IMR-90 (cell line): Measurements from ENCODE around the gene CALCOCO1. TPM values are rescaled to one million over a fixed set of nuclear protein-coding genes. Genes with fewer than 3 reads are reported as not detected.

Experiments used
- ATAC-seq: fragments of 200-7000 bp; cut with Tn5 transposase; 2 replicates; pipeline ENCODE4 v1.9.1; 2020; ENCODE audit warnings: low read depth, mild to moderate bottlenecking, moderate library complexity
- BruUV-seq: library from RNA; stranded (reverse); fragments of 400-500 nt; replicated peaks from 2 replicates; lab custom pipeline; 2021; lab: Mats Ljungman, UMichigan
- CTCF ChIA-PET: fragments of 300-600 bp; formaldehyde crosslinking; extraction: SDS; loops from one replicate; lab custom pipeline; 2021; ENCODE audit warnings: antibody characterized with exemption; lab: Yijun Ruan, JAX
- POLR2A ChIA-PET: fragments of 300-600 bp; sonication (Branson Sonifier 250); formaldehyde crosslinking; loops from one replicate; lab custom pipeline; 2022; ENCODE audit warnings: antibody characterized with exemption; ENCODE audit not compliant: unreplicated experiment; lab: Charles Lee
- DNase-seq: peaks from one replicate; pipeline ENCODE4 v3.0.0; 2013
- H2AFZ ChIP-seq: replicated peaks from 2 replicates; pipeline ENCODE3; 2013; ENCODE audit warnings: low read length, mild to moderate bottlenecking; ENCODE audit not compliant: poor library complexity
- H2AK5ac ChIP-seq: 2 replicates; pipeline ENCODE4 v1.6.1; 2013; ENCODE audit warnings: low read depth, low read length, inconsistent platforms
- H2AK9ac ChIP-seq: replicated peaks from 2 replicates; pipeline ENCODE3; 2013; ENCODE audit warnings: mild to moderate bottlenecking, low read depth, low read length, moderate library complexity; ENCODE audit not compliant: poor library complexity
- H2BK120ac ChIP-seq: 2 replicates; pipeline ENCODE4 v1.6.1; 2013; ENCODE audit warnings: low read depth, low read length, inconsistent platforms
- H2BK15ac ChIP-seq: 3 replicates; pipeline ENCODE4 v1.6.1; 2013; ENCODE audit warnings: low read depth, low read length, inconsistent platforms
- H2BK20ac ChIP-seq: 2 replicates; pipeline ENCODE4 v1.6.1; 2013; ENCODE audit warnings: low read depth, mild to moderate bottlenecking, inconsistent platforms, low read length, moderate library complexity
- H2BK5ac ChIP-seq: 2 replicates; pipeline ENCODE4 v1.6.1; 2013; ENCODE audit warnings: mild to moderate bottlenecking, low read depth, low read length, inconsistent platforms; ENCODE audit not compliant: poor library complexity, severe bottlenecking
- H3K14ac ChIP-seq: replicated peaks from 2 replicates; pipeline ENCODE4 v1.6.1; 2013; ENCODE audit warnings: low read depth, low read length, inconsistent platforms
- H3K18ac ChIP-seq: 2 replicates; pipeline ENCODE4 v1.6.1; 2013; ENCODE audit warnings: low read depth, low read length, control low read depth
- H3K23ac ChIP-seq: 2 replicates; pipeline ENCODE4 v1.6.1; 2013; ENCODE audit warnings: low read depth, low read length, inconsistent platforms
- H3K27ac ChIP-seq: 2 replicates; pipeline ENCODE4 v1.5.1; 2013; ENCODE audit warnings: mild to moderate bottlenecking, control low read depth, low read length; ENCODE audit not compliant: insufficient read depth
- H3K27me3 ChIP-seq: 2 replicates; pipeline ENCODE4 v1.6.1; 2013; ENCODE audit warnings: low read length; ENCODE audit not compliant: control insufficient read depth, insufficient read depth
- H3K36me3 ChIP-seq: 2 replicates; pipeline ENCODE4 v1.6.1; 2013; ENCODE audit warnings: low read length, mixed read lengths; ENCODE audit not compliant: control insufficient read depth, insufficient read depth
- H3K4ac ChIP-seq: 2 replicates; pipeline ENCODE4 v1.6.1; 2013; ENCODE audit warnings: low read depth, low read length, inconsistent platforms
- H3K4me1 ChIP-seq: 2 replicates; pipeline ENCODE4 v1.6.1; 2013; ENCODE audit warnings: low read length, mixed read lengths; ENCODE audit not compliant: control insufficient read depth, insufficient read depth
- H3K4me2 ChIP-seq: 2 replicates; pipeline ENCODE4 v1.6.1; 2013; ENCODE audit warnings: low read depth, mild to moderate bottlenecking, control low read depth, low read length, moderate library complexity
- H3K4me3 ChIP-seq: 2 replicates; pipeline ENCODE4 v1.5.1; 2013; ENCODE audit warnings: low read depth, mild to moderate bottlenecking, control low read depth, low read length, moderate library complexity; ENCODE audit not compliant: insufficient read depth
- H3K56ac ChIP-seq: 2 replicates; pipeline ENCODE4 v1.6.1; 2013; ENCODE audit warnings: low read length, inconsistent platforms; ENCODE audit not compliant: insufficient read depth; ENCODE audit errors: extremely low read depth
- H3K79me1 ChIP-seq, 2 experiments: 2 replicates each; pipeline ENCODE4 v1.6.1; 2013; ENCODE audit warnings: low read length in 2 of 2, inconsistent platforms in 1 of 2, low read depth in 1 of 2
- H3K9ac ChIP-seq: 2 replicates; pipeline ENCODE4 v1.6.1; 2013; ENCODE audit warnings: low read depth, low read length, control low read depth
- H3K9me1 ChIP-seq: 2 replicates; pipeline ENCODE4 v1.6.1; 2013; ENCODE audit warnings: low read length, inconsistent platforms; ENCODE audit not compliant: insufficient read depth
- H3K9me3 ChIP-seq: 2 replicates; pipeline ENCODE4 v1.6.1; 2013; ENCODE audit warnings: low read length; ENCODE audit not compliant: control insufficient read depth, insufficient read depth
- H4K20me1 ChIP-seq: 2 replicates; pipeline ENCODE4 v1.6.1; 2013; ENCODE audit warnings: low read length, inconsistent platforms; ENCODE audit not compliant: insufficient read depth
- H4K5ac ChIP-seq: 2 replicates; pipeline ENCODE4 v1.6.1; 2013; ENCODE audit warnings: mild to moderate bottlenecking, low read depth, low read length, control low read depth
- H4K8ac ChIP-seq, 2 experiments: 2 replicates each; pipeline ENCODE4 v1.6.1; 2013; ENCODE audit warnings: low read depth in 2 of 2, low read length in 2 of 2, control low read depth in 1 of 2, inconsistent platforms in 1 of 2
- H4K91ac ChIP-seq: 2 replicates; pipeline ENCODE4 v1.6.1; 2013; ENCODE audit warnings: low read depth, low read length, inconsistent platforms; ENCODE audit not compliant: insufficient read depth
- BHLHE40 ChIP-seq: fragments of 150-350 bp; IDR thresholded peaks from 2 replicates; pipeline ENCODE4 v1.6.1; 2016; ENCODE audit warnings: mild to moderate bottlenecking, low read depth, low read length
- CEBPB ChIP-seq: IDR thresholded peaks from 2 replicates; pipeline ENCODE4 v1.6.1; 2012; ENCODE audit warnings: low read depth, low read length, improper control_type of control experiment
- CHD1 ChIP-seq: IDR thresholded peaks from 2 replicates; pipeline ENCODE4 v1.6.1; 2012; ENCODE audit warnings: low read depth, low read length, improper control_type of control experiment
- CTCF ChIP-seq: conservative IDR thresholded peaks from 2 replicates; pipeline ENCODE4 v1.5.1; 2012; ENCODE audit warnings: mild to moderate bottlenecking, low read depth, low read length, improper control_type of control experiment
- ELK1 ChIP-seq: fragments of 150-350 bp; IDR thresholded peaks from 2 replicates; pipeline ENCODE4 v1.6.1; 2016; ENCODE audit warnings: low read depth, mild to moderate bottlenecking, low read length, moderate library complexity, borderline replicate concordance
- FOS ChIP-seq: fragments of 150-350 bp; IDR thresholded peaks from 2 replicates; pipeline ENCODE4 v1.6.1; 2016; ENCODE audit warnings: low read depth, low read length
- MAFK ChIP-seq: IDR thresholded peaks from 2 replicates; pipeline ENCODE4 v1.6.1; 2012; ENCODE audit warnings: low read depth, low read length, improper control_type of control experiment
- MAZ ChIP-seq: IDR thresholded peaks from 2 replicates; pipeline ENCODE4 v1.6.1; 2012; ENCODE audit warnings: low read depth, mild to moderate bottlenecking, low read length, improper control_type of control experiment, moderate library complexity, borderline replicate concordance
- MXI1 ChIP-seq: IDR thresholded peaks from 2 replicates; pipeline ENCODE4 v1.6.1; 2012; ENCODE audit warnings: low read depth, mild to moderate bottlenecking, low read length, moderate library complexity, borderline replicate concordance
- NFE2L2 ChIP-seq: fragments of 150-350 bp; IDR thresholded peaks from 2 replicates; pipeline ENCODE4 v1.6.1; 2016; ENCODE audit warnings: low read depth, mild to moderate bottlenecking, low read length
- POLR2A ChIP-seq: IDR thresholded peaks from 2 replicates; pipeline ENCODE4 v1.6.1; 2012; ENCODE audit warnings: mild to moderate bottlenecking, low read depth, low read length
- RAD21 ChIP-seq: IDR thresholded peaks from 2 replicates; pipeline ENCODE4 v1.6.1; 2012; ENCODE audit warnings: low read length, improper control_type of control experiment
- RCOR1 ChIP-seq: IDR thresholded peaks from 2 replicates; pipeline ENCODE4 v1.6.1; 2012; ENCODE audit warnings: mild to moderate bottlenecking, low read length, improper control_type of control experiment; ENCODE audit not compliant: insufficient replicate concordance
- RFX5 ChIP-seq: IDR thresholded peaks from 2 replicates; pipeline ENCODE4 v1.8.0; 2012; ENCODE audit warnings: low read depth, mild to moderate bottlenecking, low read length, moderate library complexity
- SMC3 ChIP-seq: fragments of 150-350 bp; IDR thresholded peaks from 2 replicates; pipeline ENCODE4 v1.6.1; 2016; ENCODE audit warnings: low read depth, mild to moderate bottlenecking, antibody characterized with exemption, low read length, moderate library complexity
- USF2 ChIP-seq: fragments of 150-350 bp; IDR thresholded peaks from 2 replicates; pipeline ENCODE4 v1.6.1; 2017; ENCODE audit warnings: mild to moderate bottlenecking, antibody characterized with exemption, low read length, low read depth
- WGBS, 2 experiments: methylation state at CpG; one replicate each; pipeline versions ENCODE4 v1.1.5 to v1.1.7; 2013; ENCODE audit warnings: missing lambda C conversion rate in 2 of 2; ENCODE audit not compliant: insufficient read length in 1 of 2; ENCODE audit errors: extremely low coverage in 2 of 2; 5-methylcytosine and 5-hydroxymethylcytosine counted together
- dilution Hi-C: fragments of 300-500 bp; cut with HindIII; formaldehyde crosslinking; loops from one replicate; pipeline ENCODE4 v1.14.3; 2018; ENCODE audit warnings: low sequenced_read_pairs; ENCODE audit not compliant: unreplicated experiment
- in situ Hi-C: fragments of 300-500 bp; cut with MboI; formaldehyde crosslinking; loops from 3 replicates; pipeline ENCODE4 v1.14.3; 2019; ENCODE audit warnings: low sequenced_read_pairs, inconsistent platforms, mixed read lengths
- intact Hi-C: fragments of 100-400 bp; cut with micrococcal nuclease; formaldehyde crosslinking; loops from 2 replicates; pipeline ENCODE4 v1.10.0; 2022
- polyA plus RNA-seq, 3 experiments: library from polyadenylated mRNA; depleted of rRNA; stranded (reverse); fragments of >200 nt; gene quantifications; 2 replicates each; pipeline ENCODE4 v1.2.3, GENCODE V29; 2012; ENCODE audit warnings: low replicate concordance in 1 of 3
- total RNA-seq: library from RNA; depleted of rRNA; stranded (reverse); fragments of >200 nt; gene quantifications from 2 replicates; pipeline ENCODE4 v1.2.3, GENCODE V29; 2012

CALCOCO1 gene
- total and polyA plus RNA-seq, 2 of the 4 experiments (the other 2 are of a cell fraction), result 156 to 169 TPM

GRCh38 chr12:53712059-53712643 is 15.1 kb downstream of the CALCOCO1 start:
- 76% methylated on average over 4 of the region's 8 CpGs; no CpG with 5 or more reads in 1 of the 2 experiments for WGBS, 2 experiments
- no peak overlapping the region for H3K14ac ChIP-seq

More at GRCh38 chr12:53712059-53712643, 15.1 kb downstream of the CALCOCO1 start:
- no peaks in the 10 kb centered on the region for H3K4me1 ChIP-seq
- H3K4me2 ChIP-seq, result no peak overlapping the region
- no peak overlapping the region for H3K18ac ChIP-seq
- peaks cover under 1% of the 10 kb centered on the region; the same call in 1 of the 2 replicates for H3K27me3 ChIP-seq
- no peak overlapping the region for H4K5ac ChIP-seq
- dilution Hi-C loops, result no loop called here
- no peak overlapping the region for H2AK5ac ChIP-seq
- no peak overlapping the region for H3K23ac ChIP-seq
- no peaks in the 10 kb centered on the region for H4K20me1 ChIP-seq
- ChIA-PET POLR2A (no interaction called here), CTCF (no interaction called here)
- no peak overlapping the region for H2BK5ac ChIP-seq
- H3K79me1 ChIP-seq, result no peaks in the 10 kb centered on the region
- no peak overlapping the region for H2AK9ac ChIP-seq
- DNase-seq (no peak), ATAC-seq (no peak)
- H3K4me3 ChIP-seq, result no peak overlapping the region
- no TSS peak for BruUV-seq
- H4K8ac ChIP-seq, result no peak overlapping the region
- H3K36me3 ChIP-seq, result peaks cover 56% of the 10 kb centered on the region
- no peak overlapping the region for H3K4ac ChIP-seq
- no peak overlapping the region for H2AFZ ChIP-seq
- no peak overlapping the region for H4K91ac ChIP-seq
- H2BK20ac ChIP-seq, result no peak overlapping the region
- no peak overlapping the region for H3K9ac ChIP-seq
- H2BK120ac ChIP-seq, result no peak overlapping the region
- in situ Hi-C loops, result no loop called here
- no peak overlapping the region for H3K27ac ChIP-seq
- TF ChIP-seq FOS, result no peak
- no peak for TF ChIP-seq RFX5
- no peak for TF ChIP-seq POLR2A
- no peak for TF ChIP-seq USF2
- no peak for TF ChIP-seq MAZ
- no peak for TF ChIP-seq BHLHE40
- no peak for TF ChIP-seq CHD1
- no peak for TF ChIP-seq CTCF
- no peak for TF ChIP-seq MXI1
- no peak for TF ChIP-seq RAD21
- TF ChIP-seq RCOR1, result no peak
- TF ChIP-seq NFE2L2, result no peak
- no peak for TF ChIP-seq ELK1
- no peak for TF ChIP-seq SMC3
- no peak for TF ChIP-seq MAFK
- TF ChIP-seq CEBPB, result no peak
- H2BK15ac ChIP-seq, result no peak overlapping the region
- H3K9me3 ChIP-seq, result no peaks in the 10 kb centered on the region
- intact Hi-C loops, result no loop called here
- H3K9me1 ChIP-seq, result no peaks in the 10 kb centered on the region
- no peak overlapping the region for H3K56ac ChIP-seq
